Neural crest cell (in vitro differentiated cells): ENCODE data around the gene GABBR2. TPM values are rescaled to one million over a fixed set of nuclear protein-coding genes. Genes with fewer than 3 reads are reported as not detected.

Experiments
- DNase-seq: peaks from one replicate; pipeline ENCODE4 v3.0.0; 2021; ENCODE audit warnings: low read depth, mixed read lengths, low spot score
- H3K27ac Mint-ChIP-seq: one replicate; pipeline ENCODE4 v1.8.0; 2021; ENCODE audit warnings: mild to moderate bottlenecking, mixed read lengths; ENCODE audit not compliant: unreplicated experiment
- H3K27me3 Mint-ChIP-seq: 2 replicates; pipeline ENCODE4 v1.8.0; 2021; ENCODE audit warnings: low read depth, mild to moderate bottlenecking, mixed read lengths
- H3K36me3 Mint-ChIP-seq: 2 replicates; pipeline ENCODE4 v1.8.0; 2021; ENCODE audit warnings: low read depth, mild to moderate bottlenecking, mixed read lengths
- H3K4me1 Mint-ChIP-seq: 2 replicates; pipeline ENCODE4 v1.8.0; 2021; ENCODE audit warnings: mixed read lengths
- H3K4me3 Mint-ChIP-seq: one replicate; pipeline ENCODE4 v1.8.0; 2021; ENCODE audit warnings: mild to moderate bottlenecking, mixed read lengths
- H3K9me3 Mint-ChIP-seq: 2 replicates; pipeline ENCODE4 v1.8.0; 2021; ENCODE audit warnings: mixed read lengths
- total RNA-seq: library from RNA; stranded (reverse); gene quantifications from 2 replicates; pipeline ENCODE4 v1.2.1, GENCODE V29; 2021
- TF ChIP-seq, protein P1 (sequence below): fragments of 200-600 bp; sonication (generic); conservative IDR thresholded peaks from 2 replicates; pipeline ENCODE4 v1.5.0; 2021; ENCODE audit warnings: antibody characterized with exemption, mild to moderate bottlenecking

GABBR2 gene
- total RNA-seq, 1 donor from 2014 or later: 0.84 TPM

DNA sequence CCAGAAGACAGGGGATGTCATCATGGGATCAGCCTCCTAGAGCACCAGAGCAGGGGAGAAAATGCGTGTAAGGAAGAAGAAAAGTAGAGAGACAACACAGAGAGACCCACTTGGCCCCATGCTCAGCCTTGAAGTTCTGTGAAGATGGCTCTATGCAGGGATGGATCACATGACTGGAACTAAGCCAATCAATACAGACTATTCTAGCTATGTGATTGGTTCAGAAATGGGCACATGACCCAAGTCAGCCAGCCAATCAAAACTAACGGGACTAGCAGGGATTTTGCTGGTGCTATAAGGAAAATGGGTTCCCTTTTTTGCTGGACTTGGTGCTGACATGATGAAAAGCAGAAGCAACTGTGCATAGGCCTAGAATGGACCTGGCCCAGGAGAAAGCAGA lies 280.3 kb downstream of the GABBR2 start:
- no peaks in the 10 kb centered on the region for H3K27me3 Mint-ChIP-seq
- H3K9me3 Mint-ChIP-seq: peaks cover 2% of the 10 kb centered on the region
- no peaks in the 10 kb centered on the region for H3K36me3 Mint-ChIP-seq
- H3K4me1 Mint-ChIP-seq: peaks cover 4% of the 10 kb centered on the region
- TF ChIP-seq, protein P1, sequence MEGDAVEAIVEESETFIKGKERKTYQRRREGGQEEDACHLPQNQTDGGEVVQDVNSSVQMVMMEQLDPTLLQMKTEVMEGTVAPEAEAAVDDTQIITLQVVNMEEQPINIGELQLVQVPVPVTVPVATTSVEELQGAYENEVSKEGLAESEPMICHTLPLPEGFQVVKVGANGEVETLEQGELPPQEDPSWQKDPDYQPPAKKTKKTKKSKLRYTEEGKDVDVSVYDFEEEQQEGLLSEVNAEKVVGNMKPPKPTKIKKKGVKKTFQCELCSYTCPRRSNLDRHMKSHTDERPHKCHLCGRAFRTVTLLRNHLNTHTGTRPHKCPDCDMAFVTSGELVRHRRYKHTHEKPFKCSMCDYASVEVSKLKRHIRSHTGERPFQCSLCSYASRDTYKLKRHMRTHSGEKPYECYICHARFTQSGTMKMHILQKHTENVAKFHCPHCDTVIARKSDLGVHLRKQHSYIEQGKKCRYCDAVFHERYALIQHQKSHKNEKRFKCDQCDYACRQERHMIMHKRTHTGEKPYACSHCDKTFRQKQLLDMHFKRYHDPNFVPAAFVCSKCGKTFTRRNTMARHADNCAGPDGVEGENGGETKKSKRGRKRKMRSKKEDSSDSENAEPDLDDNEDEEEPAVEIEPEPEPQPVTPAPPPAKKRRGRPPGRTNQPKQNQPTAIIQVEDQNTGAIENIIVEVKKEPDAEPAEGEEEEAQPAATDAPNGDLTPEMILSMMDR: no peak
- H3K27ac Mint-ChIP-seq: no peak overlapping the region
- DNase-seq: no peak
- H3K4me3 Mint-ChIP-seq: no peak overlapping the region

DNA sequence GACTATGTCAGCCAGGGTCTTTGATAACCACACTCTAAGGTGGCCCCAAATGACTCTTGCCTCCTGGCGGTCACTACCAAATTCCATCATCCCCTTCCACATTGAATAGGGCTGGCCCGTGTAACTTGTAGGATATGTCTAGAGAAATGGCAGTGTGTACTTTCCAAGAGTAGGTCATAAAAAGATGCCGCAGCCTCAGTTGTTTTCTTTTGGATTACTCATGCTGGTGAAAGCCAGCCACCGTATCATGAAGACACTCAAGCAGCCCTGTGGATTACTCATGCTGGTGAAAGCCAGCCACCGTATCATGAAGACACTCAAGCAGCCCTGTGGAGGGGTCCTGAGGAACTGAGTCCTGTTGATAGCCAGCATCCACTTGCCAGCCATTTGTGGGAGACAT lies 281.2 kb downstream of the GABBR2 start:
- Mint-ChIP-seq H3K4me1 (peaks cover 4% of the 10 kb centered on the region), H3K27ac (no peak overlapping the region), H3K9me3 (peaks cover 2% of the 10 kb centered on the region), H3K36me3 (no peaks in the 10 kb centered on the region), H3K27me3 (no peaks in the 10 kb centered on the region), H3K4me3 (no peak overlapping the region)
- TF ChIP-seq, protein P1: no peak
- DNase-seq: no peak

DNA sequence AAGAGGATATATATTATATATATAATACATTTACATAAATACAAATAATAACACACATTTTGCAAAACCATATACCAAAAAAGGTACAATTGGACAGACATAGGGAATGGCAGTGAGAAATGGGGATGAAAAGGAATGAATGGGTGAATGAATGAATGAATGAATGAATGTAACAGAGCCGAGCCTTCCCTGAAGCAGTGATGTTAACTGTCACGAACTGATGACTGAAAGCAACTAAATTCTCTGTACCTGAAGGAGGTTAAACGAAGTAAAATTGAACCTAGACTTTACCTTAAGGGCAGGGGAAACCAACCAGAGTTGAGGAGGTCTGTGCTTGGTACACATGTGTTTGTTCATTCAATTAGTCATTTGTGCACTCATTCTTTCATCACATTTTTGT lies 283.7 kb downstream of the GABBR2 start:
- Mint-ChIP-seq H3K4me3 (no peak overlapping the region), H3K36me3 (no peaks in the 10 kb centered on the region), H3K27ac (no peak overlapping the region), H3K27me3 (peaks cover 7% of the 10 kb centered on the region), H3K9me3 (peaks cover 7% of the 10 kb centered on the region), H3K4me1 (no peaks in the 10 kb centered on the region)
- no peak for DNase-seq
- TF ChIP-seq, protein P1: no peak

DNA sequence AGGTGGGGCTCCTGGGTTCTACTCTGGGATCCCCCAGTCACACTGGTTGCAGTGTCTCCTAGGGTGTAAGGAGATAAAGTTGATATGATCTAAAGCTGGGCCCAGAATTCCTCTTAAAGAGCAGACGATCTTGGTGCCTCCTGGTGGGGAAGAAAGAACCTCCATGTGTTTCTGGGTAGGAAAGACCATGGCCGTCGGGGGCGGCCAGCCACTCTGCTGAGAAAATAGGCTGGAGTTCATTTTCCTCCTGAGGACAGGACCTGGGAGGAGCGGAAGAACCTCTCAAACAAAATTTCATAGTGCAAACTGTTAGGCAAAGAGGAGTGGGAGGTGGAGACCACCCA lies 289.5 kb downstream of the GABBR2 start:
- H3K27me3 Mint-ChIP-seq: peaks cover 31% of the 10 kb centered on the region
- no peaks in the 10 kb centered on the region for H3K4me1 Mint-ChIP-seq
- H3K36me3 Mint-ChIP-seq: no peaks in the 10 kb centered on the region
- no peak overlapping the region for H3K27ac Mint-ChIP-seq
- peaks cover 5% of the 10 kb centered on the region for H3K9me3 Mint-ChIP-seq
- TF ChIP-seq, protein P1: no peak
- H3K4me3 Mint-ChIP-seq: no peak overlapping the region
- no peak for DNase-seq

DNA sequence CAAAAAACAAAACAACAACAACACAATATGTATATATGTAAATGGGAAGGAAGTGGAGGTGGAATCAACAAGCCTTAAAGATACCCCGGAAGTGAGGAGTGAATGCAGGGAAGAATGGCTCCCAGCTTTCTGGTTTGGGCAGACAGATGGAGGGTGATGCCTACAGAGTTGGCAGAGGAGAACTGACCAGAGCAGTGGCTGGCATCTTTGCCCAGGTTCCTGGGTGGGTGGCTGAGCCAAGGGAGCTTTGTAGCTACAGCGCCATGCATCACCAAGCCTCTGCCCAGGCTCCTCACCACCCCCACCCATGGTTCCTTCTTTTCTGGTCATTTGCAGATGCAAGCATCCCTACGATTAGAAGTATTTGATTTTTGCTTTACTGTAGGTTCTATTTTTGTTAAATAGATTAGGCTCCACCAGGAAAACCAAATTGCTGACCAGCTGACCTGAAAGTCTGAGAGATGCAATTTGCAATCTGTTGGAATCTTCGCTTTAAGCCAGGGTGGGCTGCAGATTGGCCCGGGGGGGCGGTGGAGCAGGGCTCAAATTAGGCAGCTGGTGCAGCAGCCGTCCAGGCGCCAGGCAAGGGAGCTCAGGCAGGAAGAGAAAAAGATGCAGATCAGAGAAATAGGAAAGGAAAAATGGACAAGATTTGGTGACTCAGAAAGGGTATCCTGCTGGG lies 290.0 kb downstream of the GABBR2 start:
- DNase-seq: no peak
- peaks cover 5% of the 10 kb centered on the region for H3K9me3 Mint-ChIP-seq
- no peaks in the 10 kb centered on the region for H3K4me1 Mint-ChIP-seq
- peaks cover 31% of the 10 kb centered on the region for H3K27me3 Mint-ChIP-seq
- no peak overlapping the region for H3K27ac Mint-ChIP-seq
- no peak overlapping the region for H3K4me3 Mint-ChIP-seq
- H3K36me3 Mint-ChIP-seq: no peaks in the 10 kb centered on the region
- TF ChIP-seq, protein P1: no peak
